IMR-90 (cell line): Measurements from ENCODE around the gene IFT57. TPM values are rescaled to one million over a fixed set of nuclear protein-coding genes. Genes with fewer than 3 reads are reported as not detected.
A peak's percentile ranks its signal among the peaks of the same experiment; 100 is the strongest.

Experiments used
- ATAC-seq: fragments of 200-7000 bp; cut with Tn5 transposase; 2 replicates; pipeline ENCODE4 v1.9.1; 2020; ENCODE audit warnings: low read depth, mild to moderate bottlenecking, moderate library complexity
- BruUV-seq: library from RNA; stranded (reverse); fragments of 400-500 nt; replicated peaks from 2 replicates; lab custom pipeline; 2021; lab: Mats Ljungman, UMichigan
- CTCF ChIA-PET: fragments of 300-600 bp; formaldehyde crosslinking; extraction: SDS; loops from one replicate; lab custom pipeline; 2021; ENCODE audit warnings: antibody characterized with exemption; lab: Yijun Ruan, JAX
- POLR2A ChIA-PET: fragments of 300-600 bp; sonication (Branson Sonifier 250); formaldehyde crosslinking; loops from one replicate; lab custom pipeline; 2022; ENCODE audit warnings: antibody characterized with exemption; ENCODE audit not compliant: unreplicated experiment; lab: Charles Lee
- DNase-seq: peaks from one replicate; pipeline ENCODE4 v3.0.0; 2013
- H2AFZ ChIP-seq: replicated peaks from 2 replicates; pipeline ENCODE3; 2013; ENCODE audit warnings: low read length, mild to moderate bottlenecking; ENCODE audit not compliant: poor library complexity
- H2AK5ac ChIP-seq: 2 replicates; pipeline ENCODE4 v1.6.1; 2013; ENCODE audit warnings: low read depth, low read length, inconsistent platforms
- H2AK9ac ChIP-seq: replicated peaks from 2 replicates; pipeline ENCODE3; 2013; ENCODE audit warnings: mild to moderate bottlenecking, low read depth, low read length, moderate library complexity; ENCODE audit not compliant: poor library complexity
- H2BK120ac ChIP-seq: 2 replicates; pipeline ENCODE4 v1.6.1; 2013; ENCODE audit warnings: low read depth, low read length, inconsistent platforms
- H2BK15ac ChIP-seq: 3 replicates; pipeline ENCODE4 v1.6.1; 2013; ENCODE audit warnings: low read depth, low read length, inconsistent platforms
- H2BK20ac ChIP-seq: 2 replicates; pipeline ENCODE4 v1.6.1; 2013; ENCODE audit warnings: low read depth, mild to moderate bottlenecking, inconsistent platforms, low read length, moderate library complexity
- H2BK5ac ChIP-seq: 2 replicates; pipeline ENCODE4 v1.6.1; 2013; ENCODE audit warnings: mild to moderate bottlenecking, low read depth, low read length, inconsistent platforms; ENCODE audit not compliant: poor library complexity, severe bottlenecking
- H3K14ac ChIP-seq: replicated peaks from 2 replicates; pipeline ENCODE4 v1.6.1; 2013; ENCODE audit warnings: low read depth, low read length, inconsistent platforms
- H3K18ac ChIP-seq: 2 replicates; pipeline ENCODE4 v1.6.1; 2013; ENCODE audit warnings: low read depth, low read length, control low read depth
- H3K23ac ChIP-seq: 2 replicates; pipeline ENCODE4 v1.6.1; 2013; ENCODE audit warnings: low read depth, low read length, inconsistent platforms
- H3K27ac ChIP-seq: 2 replicates; pipeline ENCODE4 v1.5.1; 2013; ENCODE audit warnings: mild to moderate bottlenecking, control low read depth, low read length; ENCODE audit not compliant: insufficient read depth
- H3K27me3 ChIP-seq: 2 replicates; pipeline ENCODE4 v1.6.1; 2013; ENCODE audit warnings: low read length; ENCODE audit not compliant: control insufficient read depth, insufficient read depth
- H3K36me3 ChIP-seq: 2 replicates; pipeline ENCODE4 v1.6.1; 2013; ENCODE audit warnings: low read length, mixed read lengths; ENCODE audit not compliant: control insufficient read depth, insufficient read depth
- H3K4ac ChIP-seq: 2 replicates; pipeline ENCODE4 v1.6.1; 2013; ENCODE audit warnings: low read depth, low read length, inconsistent platforms
- H3K4me1 ChIP-seq: 2 replicates; pipeline ENCODE4 v1.6.1; 2013; ENCODE audit warnings: low read length, mixed read lengths; ENCODE audit not compliant: control insufficient read depth, insufficient read depth
- H3K4me2 ChIP-seq: 2 replicates; pipeline ENCODE4 v1.6.1; 2013; ENCODE audit warnings: low read depth, mild to moderate bottlenecking, control low read depth, low read length, moderate library complexity
- H3K4me3 ChIP-seq: 2 replicates; pipeline ENCODE4 v1.5.1; 2013; ENCODE audit warnings: low read depth, mild to moderate bottlenecking, control low read depth, low read length, moderate library complexity; ENCODE audit not compliant: insufficient read depth
- H3K56ac ChIP-seq: 2 replicates; pipeline ENCODE4 v1.6.1; 2013; ENCODE audit warnings: low read length, inconsistent platforms; ENCODE audit not compliant: insufficient read depth; ENCODE audit errors: extremely low read depth
- H3K79me1 ChIP-seq, 2 experiments: 2 replicates each; pipeline ENCODE4 v1.6.1; 2013; ENCODE audit warnings: low read length in 2 of 2, inconsistent platforms in 1 of 2, low read depth in 1 of 2
- H3K9ac ChIP-seq: 2 replicates; pipeline ENCODE4 v1.6.1; 2013; ENCODE audit warnings: low read depth, low read length, control low read depth
- H3K9me1 ChIP-seq: 2 replicates; pipeline ENCODE4 v1.6.1; 2013; ENCODE audit warnings: low read length, inconsistent platforms; ENCODE audit not compliant: insufficient read depth
- H3K9me3 ChIP-seq: 2 replicates; pipeline ENCODE4 v1.6.1; 2013; ENCODE audit warnings: low read length; ENCODE audit not compliant: control insufficient read depth, insufficient read depth
- H4K20me1 ChIP-seq: 2 replicates; pipeline ENCODE4 v1.6.1; 2013; ENCODE audit warnings: low read length, inconsistent platforms; ENCODE audit not compliant: insufficient read depth
- H4K5ac ChIP-seq: 2 replicates; pipeline ENCODE4 v1.6.1; 2013; ENCODE audit warnings: mild to moderate bottlenecking, low read depth, low read length, control low read depth
- H4K8ac ChIP-seq, 2 experiments: 2 replicates each; pipeline ENCODE4 v1.6.1; 2013; ENCODE audit warnings: low read depth in 2 of 2, low read length in 2 of 2, control low read depth in 1 of 2, inconsistent platforms in 1 of 2
- H4K91ac ChIP-seq: 2 replicates; pipeline ENCODE4 v1.6.1; 2013; ENCODE audit warnings: low read depth, low read length, inconsistent platforms; ENCODE audit not compliant: insufficient read depth
- BHLHE40 ChIP-seq: fragments of 150-350 bp; IDR thresholded peaks from 2 replicates; pipeline ENCODE4 v1.6.1; 2016; ENCODE audit warnings: mild to moderate bottlenecking, low read depth, low read length
- CEBPB ChIP-seq: IDR thresholded peaks from 2 replicates; pipeline ENCODE4 v1.6.1; 2012; ENCODE audit warnings: low read depth, low read length, improper control_type of control experiment
- CHD1 ChIP-seq: IDR thresholded peaks from 2 replicates; pipeline ENCODE4 v1.6.1; 2012; ENCODE audit warnings: low read depth, low read length, improper control_type of control experiment
- CTCF ChIP-seq: conservative IDR thresholded peaks from 2 replicates; pipeline ENCODE4 v1.5.1; 2012; ENCODE audit warnings: mild to moderate bottlenecking, low read depth, low read length, improper control_type of control experiment
- ELK1 ChIP-seq: fragments of 150-350 bp; IDR thresholded peaks from 2 replicates; pipeline ENCODE4 v1.6.1; 2016; ENCODE audit warnings: low read depth, mild to moderate bottlenecking, low read length, moderate library complexity, borderline replicate concordance
- FOS ChIP-seq: fragments of 150-350 bp; IDR thresholded peaks from 2 replicates; pipeline ENCODE4 v1.6.1; 2016; ENCODE audit warnings: low read depth, low read length
- MAFK ChIP-seq: IDR thresholded peaks from 2 replicates; pipeline ENCODE4 v1.6.1; 2012; ENCODE audit warnings: low read depth, low read length, improper control_type of control experiment
- MAZ ChIP-seq: IDR thresholded peaks from 2 replicates; pipeline ENCODE4 v1.6.1; 2012; ENCODE audit warnings: low read depth, mild to moderate bottlenecking, low read length, improper control_type of control experiment, moderate library complexity, borderline replicate concordance
- MXI1 ChIP-seq: IDR thresholded peaks from 2 replicates; pipeline ENCODE4 v1.6.1; 2012; ENCODE audit warnings: low read depth, mild to moderate bottlenecking, low read length, moderate library complexity, borderline replicate concordance
- NFE2L2 ChIP-seq: fragments of 150-350 bp; IDR thresholded peaks from 2 replicates; pipeline ENCODE4 v1.6.1; 2016; ENCODE audit warnings: low read depth, mild to moderate bottlenecking, low read length
- POLR2A ChIP-seq: IDR thresholded peaks from 2 replicates; pipeline ENCODE4 v1.6.1; 2012; ENCODE audit warnings: mild to moderate bottlenecking, low read depth, low read length
- RAD21 ChIP-seq: IDR thresholded peaks from 2 replicates; pipeline ENCODE4 v1.6.1; 2012; ENCODE audit warnings: low read length, improper control_type of control experiment
- RCOR1 ChIP-seq: IDR thresholded peaks from 2 replicates; pipeline ENCODE4 v1.6.1; 2012; ENCODE audit warnings: mild to moderate bottlenecking, low read length, improper control_type of control experiment; ENCODE audit not compliant: insufficient replicate concordance
- RFX5 ChIP-seq: IDR thresholded peaks from 2 replicates; pipeline ENCODE4 v1.8.0; 2012; ENCODE audit warnings: low read depth, mild to moderate bottlenecking, low read length, moderate library complexity
- SMC3 ChIP-seq: fragments of 150-350 bp; IDR thresholded peaks from 2 replicates; pipeline ENCODE4 v1.6.1; 2016; ENCODE audit warnings: low read depth, mild to moderate bottlenecking, antibody characterized with exemption, low read length, moderate library complexity
- USF2 ChIP-seq: fragments of 150-350 bp; IDR thresholded peaks from 2 replicates; pipeline ENCODE4 v1.6.1; 2017; ENCODE audit warnings: mild to moderate bottlenecking, antibody characterized with exemption, low read length, low read depth
- WGBS, 2 experiments: methylation state at CpG; one replicate each; pipeline versions ENCODE4 v1.1.5 to v1.1.7; 2013; ENCODE audit warnings: missing lambda C conversion rate in 2 of 2; ENCODE audit not compliant: insufficient read length in 1 of 2; ENCODE audit errors: extremely low coverage in 2 of 2; 5-methylcytosine and 5-hydroxymethylcytosine counted together
- dilution Hi-C: fragments of 300-500 bp; cut with HindIII; formaldehyde crosslinking; loops from one replicate; pipeline ENCODE4 v1.14.3; 2018; ENCODE audit warnings: low sequenced_read_pairs; ENCODE audit not compliant: unreplicated experiment
- in situ Hi-C: fragments of 300-500 bp; cut with MboI; formaldehyde crosslinking; loops from 3 replicates; pipeline ENCODE4 v1.14.3; 2019; ENCODE audit warnings: low sequenced_read_pairs, inconsistent platforms, mixed read lengths
- intact Hi-C: fragments of 100-400 bp; cut with micrococcal nuclease; formaldehyde crosslinking; loops from 2 replicates; pipeline ENCODE4 v1.10.0; 2022
- polyA plus RNA-seq, 3 experiments: library from polyadenylated mRNA; depleted of rRNA; stranded (reverse); fragments of >200 nt; gene quantifications; 2 replicates each; pipeline ENCODE4 v1.2.3, GENCODE V29; 2012; ENCODE audit warnings: low replicate concordance in 1 of 3
- total RNA-seq: library from RNA; depleted of rRNA; stranded (reverse); fragments of >200 nt; gene quantifications from 2 replicates; pipeline ENCODE4 v1.2.3, GENCODE V29; 2012

The IFT57 gene
- total and polyA plus RNA-seq, 2 of the 4 experiments (the other 2 are of a cell fraction), result 30.0 to 35.3 TPM

- Histone ChIP-seq H2AK9ac (no peak overlapping the region), H3K9me1 (no peaks in the 10 kb centered on the region), H3K36me3 (no peaks in the 10 kb centered on the region), H3K4me2 (no peak overlapping the region), H2BK120ac (peak overlapping the region; percentile 9; the same call in 1 of the 2 replicates), H2BK20ac (0 out of 2 replicates have a peak overlapping the region, but pooled peaks have one; percentile 17), H3K27me3 (no peaks in the 10 kb centered on the region), H3K79me1 (peaks cover 10 to 35% of the 10 kb centered on the region in 2 experiments; a peak in 3 of 4 replicates), H3K4me3 (no peak overlapping the region), H3K18ac (peak overlapping the region; percentile 26; the same call in 1 of the 2 replicates), H4K8ac (no peak overlapping the region), H3K4ac (peak overlapping the region; percentile 54), H2AK5ac (peak overlapping the region; percentile 2; the same call in 1 of the 2 replicates), H3K9me3 (no peaks in the 10 kb centered on the region), H3K56ac (no peak overlapping the region), H3K14ac (peak overlapping the region; percentile 8; the same call in 1 of the 2 replicates), H3K27ac (no peak overlapping the region), H4K5ac (no peak overlapping the region), H3K9ac (no peak overlapping the region), H4K91ac (0 out of 2 replicates have a peak overlapping the region, but pooled peaks have one; percentile 19), H2BK15ac (no peak overlapping the region; the same call in 2 of the 3 replicates), H4K20me1 (no peaks in the 10 kb centered on the region), H2BK5ac (no peak overlapping the region), H3K23ac (no peak overlapping the region), H2AFZ (no peak overlapping the region), H3K4me1 (peaks cover 8% of the 10 kb centered on the region)
- dilution Hi-C loops, result no loop called here
- intact Hi-C loops, result no loop called here
- no peak for DNase-seq
- WGBS, 2 experiments, result no CpG with 5 or more reads among the region's 9 CpGs
- in situ Hi-C loops, result loop anchor here (25.0 kb wide), 1 partner anchor 982 kb away; no protein-coding TSS in a partner anchor
- no peak for TF ChIP-seq CHD1
- TF ChIP-seq RAD21, result no peak
- TF ChIP-seq MAFK, result no peak
- TF ChIP-seq MAZ, result no peak
- no peak for TF ChIP-seq MXI1
- no peak for TF ChIP-seq CEBPB
- TF ChIP-seq BHLHE40, result no peak
- no peak for TF ChIP-seq FOS
- no peak for TF ChIP-seq RCOR1
- no peak for TF ChIP-seq ELK1
- no peak for TF ChIP-seq SMC3
- no peak for TF ChIP-seq CTCF
- TF ChIP-seq POLR2A, result no peak
- TF ChIP-seq RFX5, result no peak
- TF ChIP-seq USF2, result no peak
- TF ChIP-seq NFE2L2, result no peak
- POLR2A ChIA-PET, result no interaction called here
- no peak for ATAC-seq
- CTCF ChIA-PET, result no interaction called here
- no TSS peak for BruUV-seq
Observed at GRCh38 chr3:108219336-108219735, 2.9 kb downstream of the IFT57 start.
